ENCODE results near the gene CFAP410. TPM values are rescaled to one million over a fixed set of nuclear protein-coding genes. Genes with fewer than 3 reads are reported as not detected.
A peak's percentile ranks its signal among the peaks of the same experiment; 100 is the strongest.
"Not testable (repeated sequence)": the region's sequence is repeated elsewhere in the genome, so short reads cannot be mapped to it uniquely, and the experiment has no call there.

Gene CFAP410
- total RNA-seq, 1 donor from 2014 or later, result 16.8 TPM

- intact Hi-C loops (cut with DNase I), result no loop called here
- no peak for DNase-seq (ENCODE audit: missing footprints)
- no peak for ATAC-seq
Observed at GRCh38 chr21:44306936-44307704, 32.1 kb downstream of the CFAP410 start.

- intact Hi-C loops (cut with DNase I), result no loop called here
- no peak for DNase-seq (ENCODE audit: missing footprints)
- no peak for ATAC-seq
Observed at GRCh38 chr21:44305691-44306090, 33.5 kb downstream of the CFAP410 start.

GRCh38 chr21:44304877-44305293 lies 34.3 kb downstream of the CFAP410 start:
- ATAC-seq, result peak; percentile 32
- intact Hi-C loops (cut with DNase I), result no loop called here
- DNase-seq (ENCODE audit: missing footprints), result no peak

GRCh38 chr21:44304011-44304616 lies 35.1 kb downstream of the CFAP410 start:
- intact Hi-C loops (cut with DNase I), result no loop called here
- DNase-seq (ENCODE audit: missing footprints) (no peak), ATAC-seq (no peak)

GRCh38 chr21:44303490-44303981 lies 35.7 kb downstream of the CFAP410 start:
- ATAC-seq (no peak), DNase-seq (ENCODE audit: missing footprints) (no peak)
- intact Hi-C loops (cut with DNase I), result no loop called here

GRCh38 chr21:44302573-44303401 lies 36.4 kb downstream of the CFAP410 start:
- DNase-seq (ENCODE audit: missing footprints); intact Hi-C loops (cut with DNase I); ATAC-seq: not testable (repeated sequence)

- DNase-seq (ENCODE audit: missing footprints), result no peak
- intact Hi-C loops (cut with DNase I), result no loop called here
- no peak for ATAC-seq
Observed at GRCh38 chr21:44301961-44302406, 37.2 kb downstream of the CFAP410 start.

- no peak for DNase-seq (ENCODE audit: missing footprints)
- no peak for ATAC-seq
- intact Hi-C loops (cut with DNase I), result no loop called here
Observed at GRCh38 chr21:44301141-44301540, 38.0 kb downstream of the CFAP410 start.

GRCh38 chr21:44300262-44300959 lies 38.8 kb downstream of the CFAP410 start:
- intact Hi-C loops (cut with DNase I), result no loop called here
- ATAC-seq, result peak; percentile 50

GRCh38 chr21:44299458-44300261 lies 39.5 kb downstream of the CFAP410 start, which contains the start of gene PFKL:
PFKL (plus strand) TSS chr21:44300053; CDS start chr21:44300106, 53 bp downstream.
- intact Hi-C loops (cut with DNase I), result no loop called here
- peak; percentile 57 for ATAC-seq
- DNase-seq (ENCODE audit: missing footprints), result peak; percentile 90

More at GRCh38 chr21:44300262-44300959, 38.8 kb downstream of the CFAP410 start:
- peak; percentile 90 for DNase-seq (ENCODE audit: missing footprints)

- intact Hi-C loops (cut with DNase I), result no loop called here
- ATAC-seq, result no peak
- DNase-seq (ENCODE audit: missing footprints), result peak; percentile 39
Observed at GRCh38 chr21:44299085-44299457, 40.1 kb downstream of the CFAP410 start.

GRCh38 chr21:44298301-44298700 lies 40.9 kb downstream of the CFAP410 start:
- intact Hi-C loops (cut with DNase I), result no loop called here
- ATAC-seq, result no peak
- DNase-seq (ENCODE audit: missing footprints), result peak; percentile 21

- peak; percentile 41 for ATAC-seq
- intact Hi-C loops (cut with DNase I), result no loop called here
- peak; percentile 92 for DNase-seq (ENCODE audit: missing footprints)
Observed at GRCh38 chr21:44297525-44298290, 41.5 kb downstream of the CFAP410 start.

GRCh38 chr21:44296916-44297315 lies 42.3 kb downstream of the CFAP410 start:
- DNase-seq (ENCODE audit: missing footprints) (peak; percentile 45), ATAC-seq (no peak)
- intact Hi-C loops (cut with DNase I), result no loop called here

- DNase-seq (ENCODE audit: missing footprints) (peak; percentile 62), ATAC-seq (no peak)
- intact Hi-C loops (cut with DNase I), result no loop called here
Observed at GRCh38 chr21:44296103-44296519, 43.1 kb downstream of the CFAP410 start.

GRCh38 chr21:44295646-44296045 lies 43.5 kb downstream of the CFAP410 start:
- intact Hi-C loops (cut with DNase I), result no loop called here
- ATAC-seq, result no peak
- DNase-seq (ENCODE audit: missing footprints), result peak; percentile 68

- DNase-seq (ENCODE audit: missing footprints) (peak; percentile 82), ATAC-seq (peak; percentile 69)
- intact Hi-C loops (cut with DNase I), result no loop called here
Observed at GRCh38 chr21:44295163-44295573, 44.0 kb downstream of the CFAP410 start.

Measured in Right ventricle myocardium inferior (tissue), 1 donor.